Stimulated activated naive CD8-positive, alpha-beta T cell treated with anti-CD3 and anti-CD28 coated beads, Interleukin-15, Interleukin-2, amounts not matched to agents 100 U/mL and 50 U/mL, for 24 hours (primary cell): Measurements from ENCODE around the gene RFPL1.
A peak's percentile ranks its signal among the peaks of the same experiment; 100 is the strongest.

ENCODE experiments used
- ATAC-seq: fragments of 150-1000 bp; cut with Tn5 transposase; one replicate; pipeline ENCODE4 v1.10.0; 2021
- DNase-seq: peaks from one replicate; pipeline ENCODE4 v3.0.0; 2021

RFPL1 gene

GRCh38 chr22:29443452-29443851, 5.1 kb downstream of the RFPL1 start:
- ATAC-seq, result no peak
- no peak for DNase-seq

- no peak for ATAC-seq
- DNase-seq, result no peak
Observed at GRCh38 chr22:29443861-29444792, 5.7 kb downstream of the RFPL1 start.

- no peak for ATAC-seq
- no peak for DNase-seq
Observed at GRCh38 chr22:29445508-29445907, 7.1 kb downstream of the RFPL1 start.

- ATAC-seq (no peak), DNase-seq (no peak)
Observed at GRCh38 chr22:29447906-29448305, 9.5 kb downstream of the RFPL1 start.

GRCh38 chr22:29449296-29449875, 11.0 kb downstream of the RFPL1 start:
- no peak for DNase-seq
- no peak for ATAC-seq

GRCh38 chr22:29450222-29450621, 11.8 kb downstream of the RFPL1 start:
- ATAC-seq, result no peak

GRCh38 chr22:29451863-29452262, 13.5 kb downstream of the RFPL1 start:
- ATAC-seq, result no peak
- DNase-seq, result no peak

More at GRCh38 chr22:29450222-29450621, 11.8 kb downstream of the RFPL1 start:
- DNase-seq, result no peak

- DNase-seq (no peak), ATAC-seq (no peak)
Observed at GRCh38 chr22:29454276-29454675, 15.9 kb downstream of the RFPL1 start.

- no peak for DNase-seq
Observed at GRCh38 chr22:29456211-29456671, 17.9 kb downstream of the RFPL1 start.

GRCh38 chr22:29457730-29458129, 19.3 kb downstream of the RFPL1 start:
- DNase-seq, result no peak
- peak; percentile 52 for ATAC-seq

More at GRCh38 chr22:29456211-29456671, 17.9 kb downstream of the RFPL1 start:
- ATAC-seq, result peak; percentile 14

GRCh38 chr22:29458551-29458950, 20.2 kb downstream of the RFPL1 start:
- DNase-seq (no peak), ATAC-seq (no peak)

- DNase-seq (no peak), ATAC-seq (no peak)
Observed at GRCh38 chr22:29459773-29460172, 21.4 kb downstream of the RFPL1 start.

- ATAC-seq (no peak), DNase-seq (no peak)
Observed at GRCh38 chr22:29461263-29461662, 22.9 kb downstream of the RFPL1 start.

- DNase-seq (no peak), ATAC-seq (no peak)
Observed at GRCh38 chr22:29463629-29464028, 25.2 kb downstream of the RFPL1 start.

- DNase-seq (no peak), ATAC-seq (no peak)
Observed at GRCh38 chr22:29464581-29464980, 26.2 kb downstream of the RFPL1 start.

GRCh38 chr22:29469755-29470154, 31.4 kb downstream of the RFPL1 start:
- DNase-seq, result no peak
- ATAC-seq, result no peak

- DNase-seq (peak; percentile 89), ATAC-seq (peak; percentile 90)
Observed at GRCh38 chr22:29470159-29470855, 31.9 kb downstream of the RFPL1 start.

GRCh38 chr22:29473001-29473400, 34.6 kb downstream of the RFPL1 start:
- DNase-seq (no peak), ATAC-seq (no peak)

GRCh38 chr22:29475550-29475949, 37.2 kb downstream of the RFPL1 start:
- ATAC-seq (no peak), DNase-seq (no peak)

- DNase-seq, result no peak
- no peak for ATAC-seq
Observed at GRCh38 chr22:29476116-29476515, 37.7 kb downstream of the RFPL1 start.

- DNase-seq (no peak), ATAC-seq (no peak)
Observed at GRCh38 chr22:29477723-29478318, 39.4 kb downstream of the RFPL1 start.
